SK-N-MC (cell line): Measurements from ENCODE around the gene PACRG.

Source experiments
- EZH2 ChIP-seq: fragments of 200-600 bp; sonication (generic); IDR thresholded peaks from one replicate; pipeline ENCODE4 v1.6.1; 2017; ENCODE audit warnings: antibody characterized with exemption
- FOXP2 ChIP-seq: optimal IDR thresholded peaks from 2 replicates; pipeline ENCODE3; 2011; ENCODE audit warnings: mild to moderate bottlenecking, moderate library complexity; ENCODE audit not compliant: insufficient read depth; ENCODE audit errors: extremely low read length, control extremely low read depth
- POLR2AphosphoS5 ChIP-seq: IDR thresholded peaks from 2 replicates; pipeline ENCODE4 v1.6.1; 2012; ENCODE audit warnings: mild to moderate bottlenecking, low read depth, low read length, borderline replicate concordance

DNA sequence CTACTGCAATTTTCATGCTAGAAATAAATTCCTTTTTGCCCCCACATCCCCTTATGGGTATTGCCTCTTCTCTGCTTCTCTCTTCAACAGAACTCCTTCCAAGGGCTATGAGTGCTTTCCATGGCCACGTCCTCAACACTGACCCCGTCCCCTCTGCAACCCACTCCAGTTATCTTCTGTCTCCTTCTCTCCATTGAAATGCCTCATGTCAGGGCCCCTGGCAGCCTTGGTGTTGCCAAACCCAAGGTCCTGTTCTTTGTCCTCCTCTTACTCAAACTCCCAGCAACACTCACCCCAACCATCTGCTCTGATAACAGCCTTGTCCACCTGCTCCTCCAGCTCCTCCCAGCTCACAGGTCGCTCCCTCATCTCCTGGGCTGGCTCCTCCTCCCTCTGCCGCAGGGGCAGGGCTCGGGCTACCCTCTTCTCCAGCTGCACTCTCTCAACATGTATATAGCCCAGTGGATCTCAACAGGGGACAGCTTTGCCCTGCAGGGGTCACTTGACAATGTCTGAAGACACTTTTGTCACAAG lies 490.7 kb downstream of the PACRG start:
- TF ChIP-seq POLR2AphosphoS5 (no peak), EZH2 (no peak), FOXP2 (no peak)
